Fibroblast of skin of right biceps (primary cell): ENCODE results near the gene RNF214.
A peak's percentile ranks its signal among the peaks of the same experiment; 100 is the strongest.
"Not testable (repeated sequence)": the region's sequence is repeated elsewhere in the genome, so short reads cannot be mapped to it uniquely, and the experiment has no call there.

ENCODE experiments used
- DNase-seq: peaks from one replicate; pipeline ENCODE4 v3.0.0-alpha.2; 2013

RNF214 gene

GRCh38 chr11:117198613-117199012 lies 33.9 kb upstream of the RNF214 start:
- no peak for DNase-seq

DNA sequence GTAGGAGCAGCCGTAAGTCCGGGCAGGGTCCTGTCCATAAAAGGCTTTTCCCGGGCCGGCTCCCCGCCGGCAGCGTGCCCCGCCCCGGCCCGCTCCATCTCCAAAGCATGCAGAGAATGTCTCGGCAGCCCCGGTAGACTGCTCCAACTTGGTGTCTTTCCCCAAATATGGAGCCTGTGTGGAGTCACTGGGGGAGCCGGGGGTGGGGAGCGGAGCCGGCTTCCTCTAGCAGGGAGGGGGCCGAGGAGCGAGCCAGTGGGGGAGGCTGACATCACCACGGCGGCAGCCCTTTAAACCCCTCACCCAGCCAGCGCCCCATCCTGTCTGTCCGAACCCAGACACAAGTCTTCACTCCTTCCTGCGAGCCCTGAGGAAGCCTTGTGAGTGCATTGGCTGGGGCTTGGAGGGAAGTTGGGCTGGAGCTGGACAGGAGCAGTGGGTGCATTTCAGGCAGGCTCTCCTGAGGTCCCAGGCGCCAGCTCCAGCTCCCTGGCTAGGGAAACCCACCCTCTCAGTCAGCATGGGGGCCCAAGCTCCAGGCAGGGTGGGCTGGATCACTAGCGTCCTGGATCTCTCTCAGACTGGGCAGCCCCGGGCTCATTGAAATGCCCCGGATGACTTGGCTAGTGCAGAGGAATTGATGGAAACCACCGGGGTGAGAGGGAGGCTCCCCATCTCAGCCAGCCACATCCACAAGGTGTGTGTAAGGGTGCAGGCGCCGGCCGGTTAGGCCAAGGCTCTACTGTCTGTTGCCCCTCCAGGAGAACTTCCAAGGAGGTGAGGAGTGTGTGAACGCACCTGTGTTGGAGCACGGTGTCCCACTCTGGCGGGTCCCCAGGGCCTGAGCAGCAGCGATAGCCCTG lies 33.2 kb upstream of the RNF214 start, which contains the start of gene TAGLN:
TSS of gene TAGLN (plus strand) at position 318 of the 863 bp plus-strand sequence. CDS start 3,644 bp downstream, outside the sequence.
- DNase-seq, result peak; percentile 99

DNA sequence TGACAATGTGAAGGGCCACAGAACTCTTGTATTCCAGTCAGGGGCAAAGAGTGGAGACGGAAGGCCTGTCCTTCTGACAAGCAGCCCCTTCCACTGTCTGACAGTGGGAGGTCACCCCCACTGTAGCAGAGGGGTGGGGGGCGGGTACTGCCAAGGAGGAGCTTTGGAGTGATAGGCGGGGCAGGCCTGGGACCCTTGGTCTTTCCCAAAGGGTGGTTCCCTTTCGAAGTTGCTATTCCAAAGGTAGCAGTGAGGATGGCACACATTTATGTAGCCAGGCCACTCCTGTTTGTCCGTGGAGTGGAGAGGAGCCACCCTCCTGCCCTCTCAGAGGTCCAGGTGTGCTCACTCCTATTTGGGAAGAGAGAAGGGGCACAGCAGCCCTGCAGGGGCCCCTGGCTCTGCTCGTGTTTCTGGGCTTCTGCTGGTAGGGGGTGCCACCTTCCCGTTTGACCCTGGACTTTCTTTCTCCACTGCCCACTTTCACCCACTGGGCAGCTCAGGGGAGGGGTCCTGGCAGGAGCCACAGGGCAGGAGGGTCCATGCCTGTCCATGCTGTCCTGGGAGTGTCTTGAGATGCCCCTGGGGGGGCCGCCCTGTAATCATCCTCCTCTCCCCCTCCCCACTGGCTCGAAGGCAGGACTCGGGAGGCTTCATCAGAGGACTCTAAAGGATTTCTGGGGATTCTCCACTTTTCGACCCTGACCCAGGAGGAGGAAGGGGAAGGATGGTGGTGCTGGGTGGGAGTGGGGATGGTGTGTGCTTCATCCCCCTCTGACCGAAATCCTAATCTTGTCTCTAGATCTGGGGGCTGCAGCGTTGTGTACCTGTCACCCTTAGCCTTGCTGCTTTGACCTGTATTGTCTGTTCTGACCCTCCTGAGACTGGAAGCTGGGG lies 32.3 kb upstream of the RNF214 start:
- peak; percentile 49 for DNase-seq

- DNase-seq, result no peak
These were observed 31.4 kb upstream of the RNF214 start for GRCh38 chr11:117200813-117201657.

GRCh38 chr11:117201658-117202305 lies 30.7 kb upstream of the RNF214 start:
- no peak for DNase-seq

GRCh38 chr11:117202386-117203068 lies 29.9 kb upstream of the RNF214 start:
- no peak for DNase-seq

DNA sequence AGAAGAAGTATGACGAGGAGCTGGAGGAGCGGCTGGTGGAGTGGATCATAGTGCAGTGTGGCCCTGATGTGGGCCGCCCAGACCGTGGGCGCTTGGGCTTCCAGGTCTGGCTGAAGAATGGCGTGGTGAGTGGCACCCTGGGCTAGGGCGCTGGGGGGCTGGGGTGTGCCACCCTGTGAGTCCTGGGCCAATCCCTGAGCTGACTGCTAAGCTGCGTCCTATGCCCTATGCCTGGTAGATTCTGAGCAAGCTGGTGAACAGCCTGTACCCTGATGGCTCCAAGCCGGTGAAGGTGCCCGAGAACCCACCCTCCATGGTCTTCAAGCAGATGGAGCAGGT lies 29.4 kb upstream of the RNF214 start:
- DNase-seq, result no peak

DNA sequence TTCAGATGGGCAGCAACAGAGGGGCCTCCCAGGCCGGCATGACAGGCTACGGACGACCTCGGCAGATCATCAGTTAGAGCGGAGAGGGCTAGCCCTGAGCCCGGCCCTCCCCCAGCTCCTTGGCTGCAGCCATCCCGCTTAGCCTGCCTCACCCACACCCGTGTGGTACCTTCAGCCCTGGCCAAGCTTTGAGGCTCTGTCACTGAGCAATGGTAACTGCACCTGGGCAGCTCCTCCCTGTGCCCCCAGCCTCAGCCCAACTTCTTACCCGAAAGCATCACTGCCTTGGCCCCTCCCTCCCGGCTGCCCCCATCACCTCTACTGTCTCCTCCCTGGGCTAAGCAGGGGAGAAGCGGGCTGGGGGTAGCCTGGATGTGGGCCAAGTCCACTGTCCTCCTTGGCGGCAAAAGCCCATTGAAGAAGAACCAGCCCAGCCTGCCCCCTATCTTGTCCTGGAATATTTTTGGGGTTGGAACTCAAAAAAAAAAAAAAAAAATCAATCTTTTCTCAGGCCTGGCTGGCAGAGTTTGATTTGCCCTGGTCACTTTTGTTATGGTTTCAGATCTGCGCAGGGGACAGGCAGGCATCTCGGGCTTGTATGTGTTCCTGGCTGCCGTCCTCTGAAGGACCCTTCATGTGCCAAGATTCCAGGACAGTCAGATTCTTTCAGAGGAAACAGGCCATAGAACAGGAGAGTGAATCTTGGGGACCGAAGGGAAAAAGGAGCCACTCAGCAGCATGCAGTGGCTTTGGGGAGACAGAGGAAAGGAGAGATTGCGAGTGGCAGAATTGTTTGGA lies 28.0 kb upstream of the RNF214 start:
- DNase-seq, result no peak

- no peak for DNase-seq
These were observed 27.2 kb upstream of the RNF214 start for GRCh38 chr11:117205211-117205818.

DNA sequence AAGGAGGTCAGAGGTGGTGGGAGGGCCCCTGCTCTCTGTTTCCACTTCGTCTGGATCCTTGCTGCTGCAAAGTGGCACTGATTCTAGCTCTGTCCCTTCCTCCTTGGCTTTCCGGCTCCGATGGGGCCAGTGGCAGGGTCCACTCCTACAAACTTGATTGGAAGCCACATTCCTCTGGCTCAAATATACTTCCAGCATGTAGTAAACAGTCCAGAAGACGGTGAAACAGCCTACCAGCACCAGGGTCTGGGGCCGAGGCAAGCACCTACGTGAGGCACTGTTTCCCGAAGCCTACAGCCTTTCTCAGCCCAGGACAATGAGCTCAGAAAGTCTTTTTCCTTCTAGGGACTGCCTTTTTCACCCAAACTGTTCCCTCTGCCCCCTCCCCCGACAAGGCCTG lies 26.4 kb upstream of the RNF214 start:
- DNase-seq, result not testable (repeated sequence)

DNA sequence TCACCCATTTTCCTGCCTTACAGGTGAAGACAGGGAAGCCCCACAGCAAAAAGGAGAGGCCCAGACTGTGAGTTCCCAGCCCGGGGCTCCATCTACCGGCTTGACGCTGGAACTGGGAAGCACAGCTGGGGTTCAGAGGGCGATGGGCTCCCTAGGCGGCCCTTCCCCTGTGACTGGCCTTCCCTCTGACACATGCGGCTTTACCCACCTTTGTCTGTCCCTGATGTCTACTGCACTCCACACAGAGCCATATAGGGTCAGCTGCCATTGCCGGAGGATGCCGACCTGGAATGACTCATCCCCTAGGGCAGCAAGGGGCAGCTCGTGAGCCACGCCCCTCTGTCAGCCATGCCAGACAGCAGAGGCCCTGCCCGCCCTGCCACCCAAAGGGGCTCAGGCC lies 25.6 kb upstream of the RNF214 start:
- not testable (repeated sequence) for DNase-seq

DNA sequence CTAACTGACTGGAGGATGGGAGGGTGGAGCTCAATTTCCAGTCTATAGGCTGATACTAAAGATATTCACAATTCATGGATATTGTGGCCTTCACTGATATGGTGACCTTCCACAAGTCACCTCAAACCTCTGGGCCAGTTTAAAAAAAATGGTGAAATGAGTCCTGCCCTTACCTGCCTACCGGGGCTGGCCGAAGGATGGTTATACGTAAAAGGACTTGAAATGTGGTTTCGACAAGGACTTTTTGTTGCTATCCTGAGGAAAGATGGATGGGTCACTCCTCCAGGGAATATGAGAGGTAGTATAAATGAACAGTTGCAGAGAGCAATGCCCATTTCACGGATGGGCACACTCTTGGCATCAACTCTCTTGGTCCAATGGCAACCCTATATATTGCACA lies 25.0 kb upstream of the RNF214 start:
- DNase-seq, result not testable (repeated sequence)

GRCh38 chr11:117208710-117209109 lies 23.8 kb upstream of the RNF214 start:
- DNase-seq, result peak; percentile 36

- DNase-seq, result peak; percentile 46
These were observed 22.9 kb upstream of the RNF214 start for GRCh38 chr11:117209351-117210125.

GRCh38 chr11:117210620-117211019 lies 21.9 kb upstream of the RNF214 start:
- DNase-seq, result no peak

GRCh38 chr11:117212697-117213355 lies 19.6 kb upstream of the RNF214 start:
- DNase-seq, result no peak

- DNase-seq, result no peak
These were observed 17.9 kb upstream of the RNF214 start for GRCh38 chr11:117214404-117215110.
